ENCODE measurements around the gene DLGAP4.
"Not testable (repeated sequence)": the region's sequence is repeated elsewhere in the genome, so short reads cannot be mapped to it uniquely, and the experiment has no call there.

Gene DLGAP4

GRCh38 chr20:36359668-36360406 is 53.7 kb downstream of the DLGAP4 start:
- no peak for DNase-seq

GRCh38 chr20:36360429-36360828 is 54.3 kb downstream of the DLGAP4 start:
- DNase-seq = no peak

GRCh38 chr20:36361406-36361805 is 55.3 kb downstream of the DLGAP4 start:
- DNase-seq = no peak

GRCh38 chr20:36362261-36362660 is 56.1 kb downstream of the DLGAP4 start:
- no peak for DNase-seq

GRCh38 chr20:36362978-36363713 is 57.0 kb downstream of the DLGAP4 start:
- DNase-seq = no peak

- DNase-seq = no peak
Measured at GRCh38 chr20:36364506-36364905, 58.4 kb downstream of the DLGAP4 start.

GRCh38 chr20:36366623-36367369 is 60.7 kb downstream of the DLGAP4 start:
- DNase-seq = no peak

GRCh38 chr20:36367370-36367745 is 61.2 kb downstream of the DLGAP4 start:
- no peak for DNase-seq

GRCh38 chr20:36367907-36368799 is 62.0 kb downstream of the DLGAP4 start:
- DNase-seq = no peak

- DNase-seq = no peak
Measured at GRCh38 chr20:36368869-36369268, 62.7 kb downstream of the DLGAP4 start.

GRCh38 chr20:36369739-36370138 is 63.6 kb downstream of the DLGAP4 start:
- no peak for DNase-seq

GRCh38 chr20:36370991-36371790 is 65.1 kb downstream of the DLGAP4 start:
- no peak for DNase-seq

- DNase-seq = no peak
Measured at GRCh38 chr20:36372666-36373065, 66.5 kb downstream of the DLGAP4 start.

- no peak for DNase-seq
Measured at GRCh38 chr20:36373089-36373488, 67.0 kb downstream of the DLGAP4 start.

- no peak for DNase-seq
Measured at GRCh38 chr20:36374995-36375394, 68.9 kb downstream of the DLGAP4 start.

GRCh38 chr20:36377348-36378326 is 71.5 kb downstream of the DLGAP4 start:
- no peak for DNase-seq

GRCh38 chr20:36378686-36379085 is 72.5 kb downstream of the DLGAP4 start:
- DNase-seq = no peak

GRCh38 chr20:36379914-36380313 is 73.8 kb downstream of the DLGAP4 start:
- DNase-seq = not testable (repeated sequence)

GRCh38 chr20:36384022-36384619 is 78.0 kb downstream of the DLGAP4 start:
- DNase-seq = peak; percentile 77

GRCh38 chr20:36385503-36385902 is 79.4 kb downstream of the DLGAP4 start:
- no peak for DNase-seq

Measured in OCI-M1 (cell line).